NCI-H748 treated with DMSO at 0.1 percent for 48 hours (cell line): Measurements from ENCODE around the gene P3H4.
"Not testable (repeated sequence)": the region's sequence is repeated elsewhere in the genome, so short reads cannot be mapped to it uniquely, and the experiment has no call there.

ENCODE experiments used
- DNase-seq: peaks from one replicate; lab custom pipeline; 2025; lab: John Stamatoyannopoulos, UW

P3H4 gene

GRCh38 chr17:41792845-41793783 lies 18.6 kb downstream of the P3H4 start:
- DNase-seq: no peak

DNA sequence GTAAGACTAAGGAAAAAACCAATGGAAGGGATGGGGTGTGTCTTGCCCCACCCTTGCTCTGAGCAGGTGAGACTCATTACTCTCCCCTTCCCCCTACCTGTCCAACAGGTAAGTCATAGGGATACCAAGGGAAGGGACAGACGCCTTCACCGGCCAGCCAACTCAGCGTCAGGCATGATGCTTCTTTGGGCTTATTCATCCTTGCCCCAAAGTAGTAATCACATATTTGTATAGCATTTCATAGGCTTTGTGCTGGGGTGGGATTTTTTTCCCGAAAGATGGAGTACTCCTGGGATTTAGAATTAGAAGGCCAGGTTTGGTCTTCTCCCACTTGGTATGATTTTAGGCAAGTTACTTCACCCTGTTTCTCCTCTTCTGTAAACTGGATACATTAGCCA lies 24.7 kb downstream of the P3H4 start:
- no peak for DNase-seq

GRCh38 chr17:41786227-41787020 lies 25.3 kb downstream of the P3H4 start, which contains the start of gene JUP:
Gene JUP, minus strand, starts transcription at chr17:41786711. Its CDS starts 14,857 bp downstream, at chr17:41771854.
- DNase-seq: peak; percentile 99

- peak; percentile 5 for DNase-seq
These were observed 25.9 kb downstream of the P3H4 start for GRCh38 chr17:41785859-41786226.

- DNase-seq: no peak
These were observed 26.5 kb downstream of the P3H4 start for GRCh38 chr17:41785091-41785858.

DNA sequence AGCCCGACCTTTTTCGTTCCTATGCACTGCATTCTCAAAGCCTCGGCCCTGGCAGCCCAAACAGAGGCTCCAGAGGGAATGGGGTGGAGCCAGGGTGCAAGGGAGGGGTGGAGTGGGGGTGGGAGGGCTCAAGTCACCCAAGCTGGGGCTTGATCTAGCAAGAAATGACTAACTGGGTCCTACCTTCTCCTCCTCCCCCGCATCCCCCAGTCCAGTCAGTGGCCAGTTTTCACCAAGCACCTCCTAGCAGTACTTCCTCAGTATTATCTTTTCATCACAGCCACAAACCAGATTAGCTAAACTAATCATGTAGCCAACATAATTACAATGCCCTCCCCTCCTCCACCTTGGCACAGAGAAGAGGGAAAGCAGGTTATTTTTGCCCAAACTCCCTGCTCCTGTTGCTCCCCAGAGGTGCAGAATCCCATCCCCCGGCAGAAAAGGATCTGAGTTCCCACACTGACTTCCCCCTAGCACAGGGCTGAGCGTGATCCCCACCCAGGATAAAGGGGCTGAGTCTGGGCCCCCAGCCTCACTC lies 27.5 kb downstream of the P3H4 start:
- no peak for DNase-seq

GRCh38 chr17:41782142-41782541 lies 29.6 kb downstream of the P3H4 start:
- DNase-seq: no peak

- no peak for DNase-seq
These were observed 30.2 kb downstream of the P3H4 start for GRCh38 chr17:41781404-41782110.

- DNase-seq: no peak
These were observed 31.8 kb downstream of the P3H4 start for GRCh38 chr17:41779954-41780353.

DNA sequence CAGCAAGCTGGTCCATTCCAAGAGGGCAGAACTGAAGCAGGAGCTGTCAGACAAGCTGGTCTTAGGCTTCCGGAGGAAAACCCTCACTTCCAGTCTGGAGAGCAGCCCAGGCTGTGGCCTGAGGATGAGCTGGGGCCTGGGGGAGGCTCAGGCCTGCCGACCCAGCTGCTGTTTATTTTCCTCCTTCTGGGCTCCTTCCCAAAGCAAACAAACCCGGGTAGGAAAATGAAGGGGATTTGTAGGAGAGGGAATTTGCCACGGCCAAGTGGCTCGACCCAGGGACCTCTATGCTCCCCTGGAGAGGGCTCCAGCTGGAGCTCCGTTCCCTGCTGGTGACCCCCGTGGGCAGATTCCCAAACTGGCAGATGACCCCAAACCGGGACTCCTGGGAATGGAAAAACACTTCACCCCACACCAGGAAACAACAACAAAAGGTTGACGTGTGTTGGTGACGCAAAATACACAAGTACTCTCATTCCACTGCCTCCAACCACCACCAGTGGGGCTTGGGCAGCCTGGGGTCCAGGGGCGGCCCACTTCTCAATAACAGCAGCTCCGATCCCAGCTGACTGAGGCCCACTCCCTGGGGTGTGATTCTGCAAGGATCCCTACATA lies 34.1 kb downstream of the P3H4 start:
- DNase-seq: peak; percentile 48

DNA sequence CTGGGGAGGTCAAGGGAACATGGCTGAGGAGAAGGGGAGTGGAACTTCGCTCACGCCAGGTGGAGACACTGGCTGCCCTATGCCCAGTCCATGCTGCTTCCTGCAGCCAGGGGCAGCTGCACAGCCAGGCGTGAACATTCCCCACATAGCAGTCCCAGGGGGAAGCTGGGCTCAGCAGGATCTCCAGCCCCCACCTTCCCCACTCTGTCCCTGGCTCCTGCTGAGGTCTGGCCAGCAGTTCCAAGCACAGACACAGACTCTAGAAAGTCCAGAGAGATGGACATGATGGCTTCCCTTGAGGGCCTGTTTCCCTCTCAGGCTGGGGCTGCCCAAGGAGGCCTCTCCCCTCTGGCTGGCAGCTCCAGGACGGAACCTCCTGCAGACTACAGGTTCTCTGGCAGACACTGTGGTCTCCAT lies 34.6 kb downstream of the P3H4 start:
- DNase-seq: no peak

DNA sequence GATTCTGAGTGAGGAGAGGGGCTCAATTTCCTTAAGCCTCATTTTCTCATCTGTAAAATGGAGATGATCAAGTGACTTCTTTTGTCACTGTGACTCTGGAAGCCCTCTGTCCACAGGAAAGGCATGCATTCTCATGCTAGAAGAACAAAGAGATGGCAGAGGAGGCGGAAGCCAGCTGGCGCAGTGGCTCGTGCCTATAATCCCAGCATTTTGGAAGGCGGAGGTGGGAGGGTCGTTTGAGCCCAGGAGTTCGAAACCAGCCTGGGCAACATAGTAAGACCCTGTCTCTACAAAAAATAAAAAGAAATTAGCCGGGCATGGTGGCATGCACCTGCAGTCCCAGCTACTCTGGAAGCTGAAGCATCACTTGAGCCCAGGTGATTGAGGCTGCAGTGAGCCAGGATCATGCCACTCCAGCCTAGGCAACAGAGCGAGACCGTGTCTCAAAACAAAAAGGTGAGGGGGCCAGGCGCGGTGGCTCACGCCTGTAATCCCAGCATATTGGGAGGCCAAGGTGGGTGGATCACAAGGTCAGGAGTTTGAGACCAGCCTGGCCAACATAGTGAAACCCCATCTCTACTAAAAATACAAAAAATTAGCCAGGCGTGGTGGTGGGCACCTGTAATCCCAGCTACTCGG lies 35.4 kb downstream of the P3H4 start:
- DNase-seq: not testable (repeated sequence)

- DNase-seq: no peak
These were observed 36.1 kb downstream of the P3H4 start for GRCh38 chr17:41775394-41776226.

- DNase-seq: no peak
These were observed 38.0 kb downstream of the P3H4 start for GRCh38 chr17:41773731-41774193.

GRCh38 chr17:41773190-41773588 lies 38.6 kb downstream of the P3H4 start:
- no peak for DNase-seq

DNA sequence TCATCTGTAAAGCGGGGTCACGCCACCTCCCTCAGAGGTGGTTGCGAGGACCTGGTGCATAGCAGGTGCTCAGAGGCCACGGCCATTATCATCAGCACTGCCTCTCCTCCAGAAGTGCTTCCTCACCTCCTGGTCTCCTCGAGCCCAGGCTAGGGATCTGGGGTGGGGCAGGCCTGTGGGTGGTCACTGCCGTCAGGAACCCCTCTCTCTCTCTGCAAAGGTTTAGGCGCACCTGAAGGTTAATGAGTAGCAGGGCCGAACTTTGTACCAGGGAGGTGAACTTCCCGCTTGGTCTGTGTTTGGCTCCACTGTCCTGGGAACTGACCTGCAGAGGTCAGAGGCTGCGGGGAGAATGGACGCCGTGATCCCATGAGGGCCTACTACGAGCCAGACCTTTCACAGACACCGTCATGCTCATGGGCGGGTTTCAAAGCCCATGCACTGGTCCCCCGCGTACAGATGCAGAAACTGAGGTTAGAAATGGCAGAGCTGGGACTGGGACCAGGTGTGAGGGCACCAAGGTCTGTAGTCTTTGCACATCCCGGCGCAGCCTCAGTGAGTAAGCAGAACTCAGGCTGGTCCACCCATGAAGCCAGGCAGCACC lies 39.1 kb downstream of the P3H4 start:
- DNase-seq: no peak

DNA sequence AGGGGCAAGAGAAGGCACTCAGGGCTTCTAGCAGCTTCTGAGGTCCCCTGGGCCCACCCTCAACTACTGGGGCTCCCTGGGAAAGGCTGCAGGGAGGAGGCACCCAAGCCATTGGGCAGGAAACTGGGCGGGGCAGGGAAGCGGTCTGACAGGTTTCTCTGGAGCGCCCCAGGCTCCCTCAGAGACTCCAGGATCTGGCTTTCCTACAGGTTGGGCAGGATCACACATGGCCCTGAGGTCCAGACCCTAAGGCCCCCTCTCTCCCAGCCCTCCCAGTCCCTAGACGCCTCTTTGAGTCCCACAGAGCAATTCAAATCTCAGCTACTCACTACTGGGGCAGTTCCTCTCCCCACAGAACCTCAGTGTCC lies 39.5 kb downstream of the P3H4 start:
- DNase-seq: no peak

GRCh38 chr17:41771389-41772206 lies 40.2 kb downstream of the P3H4 start:
- no peak for DNase-seq
